Posterior cingulate gyrus (tissue), 11 donors: Measurements from ENCODE around the gene PYCARD.
"Not testable (repeated sequence)": the region's sequence is repeated elsewhere in the genome, so short reads cannot be mapped to it uniquely, and the experiment has no call there.

ENCODE experiments used
- DNase-seq, 10 donors: peaks; one replicate each; pipeline versions ENCODE4 v3.0.0 to v3.0.0-alpha.2; 2020 to 2021; ENCODE audit warnings: mixed read lengths in 3 of 10
- intact Hi-C: fragments of 100-400 bp; cut with DNase I; formaldehyde crosslinking; loops from one replicate; pipeline ENCODE4 v1.15.1; 2023

Gene PYCARD

DNA sequence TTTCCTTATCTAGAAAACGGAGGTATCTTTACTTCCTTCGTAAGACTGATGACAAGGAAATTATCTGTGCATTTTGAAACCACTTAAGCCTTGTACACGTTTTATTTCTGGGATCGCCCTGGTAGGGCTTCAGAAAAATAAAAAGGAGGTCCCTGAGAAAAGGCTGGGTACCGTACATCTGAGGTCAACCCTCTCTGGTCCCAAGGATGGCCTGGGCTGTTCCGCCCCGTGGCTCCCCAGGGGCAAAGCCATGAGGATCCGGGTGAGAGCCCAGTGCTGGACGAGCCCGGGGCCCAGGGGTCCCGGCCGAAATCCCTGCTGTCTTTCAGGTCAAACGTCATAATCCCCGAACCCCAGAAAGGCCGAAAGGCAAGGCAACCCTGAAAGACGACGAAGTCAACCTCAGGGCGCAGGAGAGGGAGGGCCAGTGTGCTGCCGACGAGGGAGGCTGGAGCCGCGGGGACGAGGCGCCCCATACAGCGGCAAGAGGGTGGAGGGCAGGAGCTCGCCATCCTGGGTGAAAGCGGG, 23.3 kb downstream of the PYCARD start:
- peak in 1 of 10 donors; percentile 86 for DNase-seq
- intact Hi-C loops: no loop called here

DNA sequence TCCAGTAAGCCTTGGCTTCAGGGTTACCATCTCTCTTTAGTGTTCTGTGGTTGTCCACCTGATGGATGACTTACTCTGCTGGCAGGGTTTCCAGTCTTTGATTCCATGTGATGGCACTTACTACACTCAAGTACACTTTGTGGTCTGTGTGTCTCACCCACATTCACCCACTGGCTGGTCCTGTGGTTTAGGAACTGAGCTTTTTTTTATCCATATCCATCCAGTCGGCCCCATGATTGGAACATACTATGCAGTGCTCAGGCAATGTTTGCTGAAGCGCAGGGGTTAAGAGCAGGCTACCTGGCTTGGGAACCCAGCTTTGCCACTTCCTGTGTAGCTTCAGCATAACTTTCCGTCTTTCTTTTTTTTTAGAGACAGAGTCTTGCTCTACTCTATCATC, 25.4 kb downstream of the PYCARD start:
- DNase-seq: peak in 1 of 10 donors; percentile 2
- intact Hi-C loops: no loop called here

DNA sequence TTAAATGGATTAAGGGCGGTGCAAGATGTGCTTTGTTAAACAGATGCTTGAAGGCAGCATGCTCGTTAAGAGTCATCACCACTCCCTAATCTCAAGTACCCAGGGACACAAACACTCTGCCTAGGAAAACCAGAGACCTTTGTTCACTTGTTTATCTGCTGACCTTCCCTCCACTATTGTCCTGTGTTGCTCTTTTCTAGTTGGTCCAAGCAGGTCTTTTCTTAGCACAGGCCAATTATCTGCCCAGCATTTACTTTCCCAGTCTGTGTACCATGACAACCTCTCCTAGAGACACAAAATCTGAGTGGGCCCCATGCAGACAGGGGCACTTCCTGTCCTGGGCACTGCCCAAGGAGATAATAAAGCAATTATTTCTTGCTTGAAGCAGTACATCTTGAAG, 32.5 kb downstream of the PYCARD start:
- DNase-seq: peak in 1 of 10 donors; percentile 15
- intact Hi-C loops: not testable (repeated sequence)

DNA sequence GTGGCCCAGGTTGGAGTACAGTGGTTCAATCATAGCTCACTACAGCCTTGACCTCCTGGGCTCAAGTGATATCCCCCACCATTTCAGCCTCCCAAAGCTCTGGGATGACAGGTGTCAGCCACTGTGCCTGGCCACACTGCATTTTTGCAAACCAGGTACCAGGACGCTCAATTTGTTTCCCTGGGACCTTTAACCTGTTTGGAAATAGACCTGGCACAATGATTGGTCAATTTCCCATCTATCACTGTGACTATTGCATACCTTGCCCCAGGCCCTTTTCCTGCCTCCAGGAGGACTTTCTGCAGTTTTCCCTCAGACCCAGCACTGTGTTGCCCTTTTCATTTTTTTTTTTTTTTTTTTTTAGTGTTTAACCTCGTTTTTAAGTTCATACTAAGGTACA, 33.7 kb downstream of the PYCARD start:
- DNase-seq: no peak
- intact Hi-C loops: no loop called here

DNA sequence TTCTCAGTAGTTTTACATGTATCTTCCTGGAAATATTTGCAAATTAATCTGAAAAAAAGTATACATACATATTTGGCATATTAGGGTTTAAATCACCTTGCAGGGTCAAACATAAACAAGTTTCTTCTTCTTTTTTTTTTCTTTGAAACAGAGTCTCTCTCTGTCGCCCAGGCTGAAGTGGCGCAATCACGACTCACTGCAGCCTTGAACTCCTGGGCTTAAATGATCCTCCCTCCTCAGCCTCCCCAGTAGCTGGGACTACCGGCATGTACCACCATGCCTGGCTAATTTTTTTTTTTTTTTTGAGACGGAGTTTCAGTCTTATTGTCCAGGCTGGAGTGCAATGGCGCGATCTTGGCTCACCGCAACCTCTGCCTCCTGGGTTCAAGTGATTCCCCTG, 35.2 kb downstream of the PYCARD start:
- intact Hi-C loops: no loop called here
- DNase-seq: peak in 1 of 10 donors; percentile 2

DNA sequence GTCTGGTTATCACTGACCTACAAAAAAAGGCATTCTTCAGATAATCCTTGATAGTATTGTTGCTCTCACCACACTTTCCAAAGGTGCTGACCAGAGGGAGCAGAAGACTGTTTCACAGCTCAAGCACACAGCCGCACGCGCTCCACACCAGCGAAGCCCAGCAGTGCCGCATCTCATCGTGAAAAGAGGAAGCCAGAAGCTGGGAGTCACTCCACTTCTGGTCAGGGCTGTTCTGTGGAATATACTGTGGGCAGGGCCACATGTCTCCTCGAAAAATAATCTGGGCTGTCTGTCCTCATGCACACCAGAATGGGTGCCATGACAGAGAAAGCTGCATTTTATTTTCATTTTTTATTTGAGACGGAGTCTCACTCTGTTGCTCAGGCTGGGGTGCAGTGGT, 45.4 kb downstream of the PYCARD start:
- intact Hi-C loops: no loop called here

More for the DNA sequence above, 45.4 kb downstream of the PYCARD start:
- no peak for DNase-seq
